IPS-NIHi11 (cell line): ENCODE data around the gene CCNA2.

ENCODE experiments used
- DNase-seq: peaks from one replicate; pipeline ENCODE4 v3.0.0; 2012; ENCODE audit warnings: mixed read lengths, low spot score

The CCNA2 gene

GRCh38 chr4:121776610-121777401 lies 46.9 kb downstream of the CCNA2 start:
- DNase-seq: no peak

GRCh38 chr4:121773883-121774282 lies 49.8 kb downstream of the CCNA2 start:
- no peak for DNase-seq

GRCh38 chr4:121771869-121772268 lies 51.8 kb downstream of the CCNA2 start:
- DNase-seq: no peak

GRCh38 chr4:121769341-121769740 lies 54.3 kb downstream of the CCNA2 start:
- no peak for DNase-seq

GRCh38 chr4:121767166-121767565 lies 56.5 kb downstream of the CCNA2 start:
- DNase-seq: no peak
